GM19193 (cell line): Measurements from ENCODE around the gene TNIP1.

Experiments used
- POLR2A ChIP-seq: IDR thresholded peaks from 4 replicates; pipeline ENCODE4 v1.6.1; 2011; ENCODE audit not compliant: insufficient read depth, insufficient read length; ENCODE audit errors: extremely low read depth

TNIP1 gene

GRCh38 chr5:151005950-151006576 lies 74.8 kb downstream of the TNIP1 start:
- no peak for TF ChIP-seq POLR2A

- TF ChIP-seq POLR2A = no peak
Observed at GRCh38 chr5:151005187-151005949, 75.5 kb downstream of the TNIP1 start.

DNA sequence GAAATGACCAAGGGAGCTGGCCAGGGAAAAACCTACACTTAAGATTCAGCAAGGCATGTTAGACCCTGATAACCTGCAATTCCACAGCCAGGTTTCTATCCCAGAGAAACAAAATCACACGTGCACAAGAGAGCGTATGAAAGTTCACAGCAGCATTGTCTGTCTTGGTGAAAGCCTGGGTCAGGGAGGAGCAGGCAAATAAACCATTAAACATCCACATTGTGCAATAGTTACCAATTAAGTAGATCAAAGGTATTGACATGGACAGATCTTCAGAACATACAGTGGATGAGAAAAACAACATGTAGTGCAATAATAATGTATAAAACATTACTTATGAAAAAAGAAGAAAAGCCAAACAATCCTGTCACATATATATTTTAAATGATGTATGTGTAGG lies 76.3 kb downstream of the TNIP1 start:
- TF ChIP-seq POLR2A = no peak

- no peak for TF ChIP-seq POLR2A
Observed at GRCh38 chr5:151003503-151003860, 77.4 kb downstream of the TNIP1 start.

DNA sequence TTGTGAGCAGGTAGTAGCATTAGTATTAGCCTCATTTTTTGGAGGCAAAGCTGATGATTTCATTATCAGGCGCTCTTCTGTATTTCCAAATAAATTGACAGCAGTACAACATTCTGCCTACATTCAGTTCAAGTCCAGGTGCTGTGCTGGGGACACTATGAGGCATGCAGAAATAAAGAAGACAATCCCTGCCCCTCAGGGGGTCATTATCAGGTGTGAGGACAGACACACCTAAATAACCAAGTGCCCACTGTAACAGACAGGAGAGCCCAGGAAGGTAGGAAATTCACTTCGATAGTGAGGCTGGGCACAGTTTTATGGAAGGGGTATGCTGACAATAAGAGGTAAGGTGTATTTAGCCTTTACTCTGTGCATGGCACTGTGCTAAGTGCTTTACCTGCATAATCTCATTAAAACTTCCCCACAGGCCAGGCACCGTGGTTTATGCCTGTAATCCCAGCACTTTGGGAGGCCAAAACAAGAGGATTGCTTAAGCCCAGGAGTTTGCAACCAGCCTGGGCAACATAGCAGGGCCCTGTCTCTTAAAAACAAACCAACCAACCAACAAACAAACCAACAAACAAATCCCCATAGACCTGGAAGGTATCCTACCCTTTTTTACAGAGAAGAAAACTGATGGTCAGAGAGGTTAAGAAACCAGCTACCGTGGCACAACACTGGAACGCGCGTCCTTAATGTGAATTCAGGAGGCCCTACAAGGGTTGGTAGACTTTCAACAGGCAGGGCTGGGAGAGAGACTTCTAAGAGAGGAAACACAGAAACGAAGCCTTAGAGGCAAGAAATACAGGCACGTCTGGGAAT lies 77.9 kb downstream of the TNIP1 start:
- TF ChIP-seq POLR2A = no peak

DNA sequence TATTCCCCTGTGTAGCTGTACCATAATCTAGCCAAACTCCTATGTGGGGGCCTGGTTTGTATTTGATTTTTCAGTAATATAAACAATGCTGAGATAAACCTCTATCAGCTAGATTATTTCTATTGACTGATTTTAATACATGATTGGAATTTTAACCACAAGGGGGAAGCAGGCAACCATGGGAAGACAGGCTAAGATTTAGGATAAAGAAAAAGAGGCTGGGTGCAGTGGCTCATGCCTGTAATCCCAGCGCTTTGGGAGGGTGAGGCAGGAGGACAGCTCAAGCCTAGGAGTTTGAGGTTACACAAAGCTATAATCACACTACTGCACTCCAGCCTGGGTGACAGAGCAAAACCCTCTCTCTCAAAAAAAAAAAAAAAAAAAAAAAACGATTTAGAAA lies 78.6 kb downstream of the TNIP1 start:
- no peak for TF ChIP-seq POLR2A

DNA sequence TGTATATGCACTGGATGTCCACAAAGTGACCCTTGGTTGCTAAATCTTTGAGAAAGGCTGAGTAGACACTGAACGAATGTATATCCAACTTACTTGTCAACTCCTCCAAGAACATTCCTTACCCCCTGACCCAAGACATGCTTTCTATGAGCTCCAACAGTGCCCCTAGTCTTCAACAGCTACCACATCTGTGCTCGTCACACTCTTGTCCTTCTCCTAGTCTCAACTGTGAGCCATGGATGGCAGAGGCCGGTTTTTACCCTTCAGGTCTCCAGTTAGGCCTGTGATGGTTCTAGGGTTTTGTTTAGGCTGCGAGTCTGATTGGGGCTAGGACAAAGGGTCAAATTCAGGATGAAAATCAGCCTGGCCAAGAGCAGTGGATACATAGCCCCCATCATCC lies 79.4 kb downstream of the TNIP1 start:
- TF ChIP-seq POLR2A = no peak

DNA sequence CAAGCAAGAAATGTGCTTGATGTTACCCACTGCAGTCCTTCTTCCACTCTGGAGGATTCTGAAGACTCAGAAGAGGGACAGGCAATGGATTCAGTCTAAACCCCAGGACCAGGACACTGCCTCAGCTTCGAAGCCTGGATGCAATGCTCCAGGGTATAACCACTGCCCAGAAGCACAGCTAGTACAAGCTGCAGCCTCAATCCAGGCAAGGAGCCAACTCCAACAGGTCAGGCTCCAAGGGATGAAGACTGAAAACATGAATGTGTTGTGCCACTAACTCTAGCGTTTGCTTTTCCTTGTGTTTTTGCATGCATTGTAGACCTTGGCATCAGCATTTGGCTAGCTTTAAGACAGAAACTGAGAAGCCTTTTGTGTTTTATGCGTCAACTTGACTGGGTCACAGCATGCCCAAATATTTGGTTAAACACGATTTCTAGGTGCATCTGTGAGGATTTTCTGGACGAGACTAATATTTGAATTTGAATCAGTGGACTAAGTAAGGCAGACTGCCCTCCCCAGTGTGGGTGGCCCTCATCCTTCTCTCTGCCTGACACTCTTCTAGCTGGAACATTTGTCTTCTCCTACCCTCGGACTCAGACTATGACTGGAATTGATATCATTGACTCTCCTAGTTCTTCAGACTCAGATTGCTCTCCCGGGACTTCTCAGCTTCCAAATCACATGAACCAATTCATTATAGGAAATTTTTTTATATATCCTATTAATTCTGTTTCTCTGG lies 81.0 kb downstream of the TNIP1 start:
- no peak for TF ChIP-seq POLR2A

DNA sequence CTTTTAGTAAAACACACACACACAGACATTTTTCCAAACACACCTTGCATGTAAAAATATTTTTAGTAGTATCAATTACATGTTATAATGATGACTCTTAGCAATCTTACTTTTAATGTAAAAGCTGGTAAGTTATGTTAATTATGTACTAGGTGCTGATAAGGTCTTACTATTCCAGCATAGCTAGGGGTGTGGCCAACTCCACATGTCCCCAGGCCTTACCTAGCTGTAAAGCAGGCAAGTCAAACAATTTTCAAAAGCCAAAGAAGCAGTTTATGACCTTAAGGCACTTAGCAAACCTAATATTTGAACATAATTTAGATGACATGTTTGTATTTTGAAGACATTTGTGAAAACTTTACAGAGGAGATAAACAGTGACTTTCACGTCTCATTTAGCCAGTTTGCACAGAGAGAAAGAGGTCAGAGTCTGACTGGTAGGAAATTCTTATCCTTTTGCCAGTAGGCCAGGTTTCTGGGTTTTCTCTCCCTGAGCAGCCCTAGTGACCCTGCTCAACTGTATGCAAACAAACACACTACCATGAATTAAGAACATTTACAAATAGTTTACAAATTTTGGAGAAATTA lies 86.9 kb downstream of the TNIP1 start:
- TF ChIP-seq POLR2A = no peak

DNA sequence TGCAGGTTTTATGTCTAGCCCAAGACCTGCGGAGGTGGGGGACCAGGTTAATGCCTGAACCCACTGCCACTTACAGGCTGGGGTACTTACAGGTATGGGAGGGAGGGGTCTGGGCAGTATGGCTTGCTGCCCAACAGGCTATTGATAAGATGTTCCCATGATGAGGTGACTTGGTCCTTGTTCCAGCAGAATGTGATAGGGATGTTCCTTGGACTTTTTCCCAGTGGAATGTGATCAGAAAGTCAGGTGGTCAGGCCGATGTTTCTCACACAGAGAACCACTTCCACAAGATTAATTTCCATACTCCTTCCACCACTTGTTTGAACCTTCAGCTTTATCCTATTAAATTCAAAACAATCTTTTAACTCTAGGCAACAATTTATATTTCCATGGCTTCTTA lies 87.4 kb downstream of the TNIP1 start:
- TF ChIP-seq POLR2A = no peak

GRCh38 chr5:150992705-150993104 lies 88.1 kb downstream of the TNIP1 start:
- TF ChIP-seq POLR2A = no peak

DNA sequence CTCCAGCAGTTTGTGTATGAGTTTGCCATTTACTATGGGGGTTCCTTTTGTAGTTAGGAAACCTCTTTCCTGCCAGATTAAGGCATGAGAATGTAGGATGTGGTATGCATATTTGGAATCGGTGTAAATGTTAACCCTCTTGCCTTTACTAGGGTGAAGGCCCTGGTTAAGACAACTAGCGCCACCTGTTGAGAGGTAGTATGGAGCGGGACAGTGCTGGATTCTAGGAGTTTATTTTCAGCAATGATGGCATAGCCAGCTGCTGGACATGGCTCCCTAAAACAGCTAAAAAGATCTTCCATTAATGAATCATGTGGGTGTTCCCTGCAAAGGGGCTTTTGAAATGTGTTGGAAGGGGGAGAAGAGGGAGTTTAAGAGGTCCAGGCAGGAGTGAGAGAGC lies 91.1 kb downstream of the TNIP1 start:
- no peak for TF ChIP-seq POLR2A

DNA sequence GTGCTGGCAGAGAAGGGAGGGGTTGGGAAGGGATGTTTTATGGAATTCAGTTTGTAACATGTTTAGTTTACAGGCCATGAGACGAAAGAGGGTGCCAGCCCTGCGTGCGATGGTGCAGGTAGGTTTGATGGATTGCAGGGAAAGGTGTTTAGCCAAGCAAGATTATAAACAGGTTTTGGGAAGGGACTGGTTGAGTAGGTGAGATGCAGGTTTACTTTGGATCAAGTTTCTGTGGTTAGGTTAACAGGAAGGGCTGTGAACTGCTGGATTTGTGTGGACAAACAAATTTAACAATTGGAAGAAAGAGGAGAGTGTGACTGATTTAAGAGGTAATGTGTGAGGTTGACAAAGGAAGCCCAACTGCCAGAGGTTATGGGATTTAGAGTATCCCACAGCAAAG lies 93.1 kb downstream of the TNIP1 start:
- TF ChIP-seq POLR2A = no peak
